ENCODE measurements around the gene TIMP4.

- TF ChIP-seq CTCF (IDR thresholded peaks at IDR 0.05), result no peak
- no peak for TF ChIP-seq EP300 (IDR thresholded peaks at IDR 0.05)
- TF ChIP-seq POLR2A (IDR thresholded peaks at IDR 0.05), result no peak
These were observed 10.3 kb downstream of the TIMP4 start for GRCh38 chr3:12148183-12148940.

All from suprapubic skin (tissue), 3 donors.